Thoracic aorta (tissue), 2 donors: ENCODE measurements around the gene RAPGEF4. TPM values are rescaled to one million over a fixed set of nuclear protein-coding genes. Genes with fewer than 3 reads are reported as not detected.

Source experiments
- ATAC-seq: fragments of 150-250 bp; one replicate; pipeline ENCODE4 v1.8.0; 2017; ENCODE audit warnings: low read depth; ENCODE audit not compliant: insufficient number of reproducible peaks, low FRiP score
- DNase-seq: peaks from one replicate; pipeline ENCODE4 v3.0.0-alpha.2; 2020; ENCODE audit warnings: low spot score
- H3K27ac ChIP-seq, 2 donors: fragments of 200-600 bp; sonication (generic); 1 replicate in 1 of 2; 2 replicates in 1 of 2; pipeline ENCODE4 v1.5.1; 2016; ENCODE audit warnings: mild to moderate bottlenecking in 2 of 2, moderate library complexity in 2 of 2
- H3K27me3 ChIP-seq: fragments of 200-600 bp; sonication (generic); replicated peaks from 2 replicates; pipeline ENCODE4 v1.6.0; 2016; ENCODE audit warnings: mild to moderate bottlenecking; ENCODE audit not compliant: insufficient read depth
- H3K36me3 ChIP-seq: fragments of 200-600 bp; sonication (generic); one replicate; pipeline ENCODE4 v1.5.1; 2016
- H3K4me1 ChIP-seq, 2 donors: fragments of 200-600 bp; sonication (generic); 1 replicate in 1 of 2; 2 replicates in 1 of 2; pipeline versions ENCODE4 v1.5.1 to v1.6.0; 2016; ENCODE audit warnings: low read depth in 2 of 2, mild to moderate bottlenecking in 1 of 2; ENCODE audit not compliant: control insufficient read depth in 1 of 2
- H3K4me3 ChIP-seq: fragments of 200-600 bp; sonication (generic); 2 replicates; pipeline ENCODE4 v1.5.1; 2016; ENCODE audit warnings: mild to moderate bottlenecking
- H3K9me3 ChIP-seq: fragments of 200-600 bp; sonication (generic); 2 replicates; pipeline ENCODE4 v1.5.1; 2016
- CTCF ChIP-seq: fragments of 200-600 bp; sonication (generic); IDR thresholded peaks from one replicate; pipeline ENCODE4 v1.5.1; 2019; ENCODE audit warnings: antibody characterized with exemption
- total RNA-seq, 2 donors: library from RNA; depleted of rRNA; stranded (reverse); fragments of >200 nt; gene quantifications; one replicate each; pipeline versions ENCODE4 v1.1.0 to v1.2.3, GENCODE V29; 2016

RAPGEF4 gene
- total RNA-seq, 2 donors from 2014 or later: 9.9 to 18.4 TPM

GRCh38 chr2:172999641-173000386 lies 264.2 kb downstream of the RAPGEF4 start:
- Histone ChIP-seq H3K9me3 (no peaks in the 10 kb centered on the region), H3K27ac (no peak overlapping the region), H3K27me3 (no peaks in the 10 kb centered on the region), H3K4me1 (peaks cover 0 to 16% of the 10 kb centered on the region in 2 donors), H3K36me3 (no peaks in the 10 kb centered on the region), H3K4me3 (no peak overlapping the region)
- TF ChIP-seq CTCF: no peak
- DNase-seq: no peak
- no peak for ATAC-seq

- no peak for DNase-seq
- Histone ChIP-seq H3K4me3 (no peak overlapping the region), H3K27ac (no peak overlapping the region), H3K9me3 (no peaks in the 10 kb centered on the region), H3K4me1 (no peaks in the 10 kb centered on the region), H3K27me3 (no peaks in the 10 kb centered on the region), H3K36me3 (no peaks in the 10 kb centered on the region)
- ATAC-seq: no peak
- TF ChIP-seq CTCF: no peak
These were observed 266.3 kb downstream of the RAPGEF4 start for GRCh38 chr2:173001664-173002604.

- no peak for ATAC-seq
- Histone ChIP-seq H3K4me3 (no peak overlapping the region), H3K36me3 (no peaks in the 10 kb centered on the region), H3K9me3 (no peaks in the 10 kb centered on the region), H3K4me1 (no peaks in the 10 kb centered on the region), H3K27ac (no peak overlapping the region), H3K27me3 (no peaks in the 10 kb centered on the region)
- no peak for TF ChIP-seq CTCF
- no peak for DNase-seq
These were observed 267.3 kb downstream of the RAPGEF4 start for GRCh38 chr2:173002751-173003541.

GRCh38 chr2:173008786-173009185 lies 273.1 kb downstream of the RAPGEF4 start:
- no peaks in the 10 kb centered on the region for H3K4me1 ChIP-seq
- TF ChIP-seq CTCF: no peak
- H3K27ac ChIP-seq: no peak overlapping the region
- H3K4me3 ChIP-seq: no peak overlapping the region
- H3K9me3 ChIP-seq: no peaks in the 10 kb centered on the region
- H3K36me3 ChIP-seq: no peaks in the 10 kb centered on the region
- no peak for DNase-seq
- H3K27me3 ChIP-seq: no peaks in the 10 kb centered on the region
- no peak for ATAC-seq
